ENCODE measurements around the gene EPS8L2.

DNA sequence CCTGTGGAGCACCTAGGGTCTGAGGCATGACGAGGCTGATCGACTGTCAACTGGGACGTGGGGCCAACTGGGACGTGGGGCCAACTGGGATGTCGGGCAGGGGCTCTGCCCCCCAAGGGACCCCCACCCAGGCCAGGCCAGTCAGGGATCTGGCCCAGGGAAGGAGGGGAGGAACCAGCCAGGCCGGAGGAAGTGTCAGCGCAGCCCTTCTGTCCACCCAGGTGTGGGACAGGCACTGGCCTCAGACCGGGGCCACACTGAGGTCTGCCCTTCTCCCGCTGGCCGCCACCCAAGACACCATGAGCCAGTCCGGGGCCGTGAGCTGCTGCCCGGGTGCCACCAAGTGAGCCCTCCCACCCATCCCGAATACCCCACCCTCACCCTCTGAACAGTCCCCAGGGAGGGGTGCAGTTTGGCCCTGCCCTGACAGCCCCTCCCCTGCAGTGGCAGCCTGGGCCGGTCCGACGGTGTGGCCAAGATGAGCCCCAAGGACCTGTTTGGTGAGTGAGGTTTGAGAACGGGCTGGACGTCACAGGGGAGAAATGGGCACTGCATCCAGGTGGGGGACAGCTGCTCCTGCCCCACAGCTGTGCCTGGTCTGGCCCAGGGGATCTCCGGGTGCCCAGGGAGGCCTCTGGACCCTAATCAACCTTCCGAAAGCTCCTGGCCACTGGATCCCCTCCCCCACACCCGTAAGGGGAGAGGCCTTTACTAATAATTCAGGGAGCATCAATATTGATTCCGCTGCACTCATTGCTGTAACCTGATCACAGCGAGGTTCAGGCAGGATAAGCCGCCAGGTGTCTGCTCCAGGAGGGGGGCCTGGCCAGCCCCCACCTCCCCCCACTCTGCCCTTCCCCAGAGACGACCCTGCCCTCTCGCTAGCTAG lies 3.3 kb downstream of the EPS8L2 start:
- no peak for TF ChIP-seq TAF1 (IDR thresholded peaks at IDR 0.05; ENCODE audit: borderline replicate concordance, low read depth, low read length)
- TF ChIP-seq POLR2A (IDR thresholded peaks at IDR 0.05; ENCODE audit: low read depth, low read length) = no peak

Data from GM12892 (cell line).